IMR-90 (cell line): Measurements from ENCODE around the gene FAT2. TPM values are rescaled to one million over a fixed set of nuclear protein-coding genes. Genes with fewer than 3 reads are reported as not detected.

ENCODE experiments used
- ATAC-seq: fragments of 200-7000 bp; cut with Tn5 transposase; 2 replicates; pipeline ENCODE4 v1.9.1; 2020; ENCODE audit warnings: low read depth, mild to moderate bottlenecking, moderate library complexity
- BruUV-seq: library from RNA; stranded (reverse); fragments of 400-500 nt; replicated peaks from 2 replicates; lab custom pipeline; 2021; lab: Mats Ljungman, UMichigan
- CTCF ChIA-PET: fragments of 300-600 bp; formaldehyde crosslinking; extraction: SDS; loops from one replicate; lab custom pipeline; 2021; ENCODE audit warnings: antibody characterized with exemption; lab: Yijun Ruan, JAX
- POLR2A ChIA-PET: fragments of 300-600 bp; sonication (Branson Sonifier 250); formaldehyde crosslinking; loops from one replicate; lab custom pipeline; 2022; ENCODE audit warnings: antibody characterized with exemption; ENCODE audit not compliant: unreplicated experiment; lab: Charles Lee
- DNase-seq: peaks from one replicate; pipeline ENCODE4 v3.0.0; 2013
- H2AFZ ChIP-seq: replicated peaks from 2 replicates; pipeline ENCODE3; 2013; ENCODE audit warnings: low read length, mild to moderate bottlenecking; ENCODE audit not compliant: poor library complexity
- H2AK5ac ChIP-seq: 2 replicates; pipeline ENCODE4 v1.6.1; 2013; ENCODE audit warnings: low read depth, low read length, inconsistent platforms
- H2AK9ac ChIP-seq: replicated peaks from 2 replicates; pipeline ENCODE3; 2013; ENCODE audit warnings: mild to moderate bottlenecking, low read depth, low read length, moderate library complexity; ENCODE audit not compliant: poor library complexity
- H2BK120ac ChIP-seq: 2 replicates; pipeline ENCODE4 v1.6.1; 2013; ENCODE audit warnings: low read depth, low read length, inconsistent platforms
- H2BK15ac ChIP-seq: 3 replicates; pipeline ENCODE4 v1.6.1; 2013; ENCODE audit warnings: low read depth, low read length, inconsistent platforms
- H2BK20ac ChIP-seq: 2 replicates; pipeline ENCODE4 v1.6.1; 2013; ENCODE audit warnings: low read depth, mild to moderate bottlenecking, inconsistent platforms, low read length, moderate library complexity
- H2BK5ac ChIP-seq: 2 replicates; pipeline ENCODE4 v1.6.1; 2013; ENCODE audit warnings: mild to moderate bottlenecking, low read depth, low read length, inconsistent platforms; ENCODE audit not compliant: poor library complexity, severe bottlenecking
- H3K14ac ChIP-seq: replicated peaks from 2 replicates; pipeline ENCODE4 v1.6.1; 2013; ENCODE audit warnings: low read depth, low read length, inconsistent platforms
- H3K18ac ChIP-seq: 2 replicates; pipeline ENCODE4 v1.6.1; 2013; ENCODE audit warnings: low read depth, low read length, control low read depth
- H3K23ac ChIP-seq: 2 replicates; pipeline ENCODE4 v1.6.1; 2013; ENCODE audit warnings: low read depth, low read length, inconsistent platforms
- H3K27ac ChIP-seq: 2 replicates; pipeline ENCODE4 v1.5.1; 2013; ENCODE audit warnings: mild to moderate bottlenecking, control low read depth, low read length; ENCODE audit not compliant: insufficient read depth
- H3K27me3 ChIP-seq: 2 replicates; pipeline ENCODE4 v1.6.1; 2013; ENCODE audit warnings: low read length; ENCODE audit not compliant: control insufficient read depth, insufficient read depth
- H3K36me3 ChIP-seq: 2 replicates; pipeline ENCODE4 v1.6.1; 2013; ENCODE audit warnings: low read length, mixed read lengths; ENCODE audit not compliant: control insufficient read depth, insufficient read depth
- H3K4ac ChIP-seq: 2 replicates; pipeline ENCODE4 v1.6.1; 2013; ENCODE audit warnings: low read depth, low read length, inconsistent platforms
- H3K4me1 ChIP-seq: 2 replicates; pipeline ENCODE4 v1.6.1; 2013; ENCODE audit warnings: low read length, mixed read lengths; ENCODE audit not compliant: control insufficient read depth, insufficient read depth
- H3K4me2 ChIP-seq: 2 replicates; pipeline ENCODE4 v1.6.1; 2013; ENCODE audit warnings: low read depth, mild to moderate bottlenecking, control low read depth, low read length, moderate library complexity
- H3K4me3 ChIP-seq: 2 replicates; pipeline ENCODE4 v1.5.1; 2013; ENCODE audit warnings: low read depth, mild to moderate bottlenecking, control low read depth, low read length, moderate library complexity; ENCODE audit not compliant: insufficient read depth
- H3K56ac ChIP-seq: 2 replicates; pipeline ENCODE4 v1.6.1; 2013; ENCODE audit warnings: low read length, inconsistent platforms; ENCODE audit not compliant: insufficient read depth; ENCODE audit errors: extremely low read depth
- H3K79me1 ChIP-seq, 2 experiments: 2 replicates each; pipeline ENCODE4 v1.6.1; 2013; ENCODE audit warnings: low read length in 2 of 2, inconsistent platforms in 1 of 2, low read depth in 1 of 2
- H3K9ac ChIP-seq: 2 replicates; pipeline ENCODE4 v1.6.1; 2013; ENCODE audit warnings: low read depth, low read length, control low read depth
- H3K9me1 ChIP-seq: 2 replicates; pipeline ENCODE4 v1.6.1; 2013; ENCODE audit warnings: low read length, inconsistent platforms; ENCODE audit not compliant: insufficient read depth
- H3K9me3 ChIP-seq: 2 replicates; pipeline ENCODE4 v1.6.1; 2013; ENCODE audit warnings: low read length; ENCODE audit not compliant: control insufficient read depth, insufficient read depth
- H4K20me1 ChIP-seq: 2 replicates; pipeline ENCODE4 v1.6.1; 2013; ENCODE audit warnings: low read length, inconsistent platforms; ENCODE audit not compliant: insufficient read depth
- H4K5ac ChIP-seq: 2 replicates; pipeline ENCODE4 v1.6.1; 2013; ENCODE audit warnings: mild to moderate bottlenecking, low read depth, low read length, control low read depth
- H4K8ac ChIP-seq, 2 experiments: 2 replicates each; pipeline ENCODE4 v1.6.1; 2013; ENCODE audit warnings: low read depth in 2 of 2, low read length in 2 of 2, control low read depth in 1 of 2, inconsistent platforms in 1 of 2
- H4K91ac ChIP-seq: 2 replicates; pipeline ENCODE4 v1.6.1; 2013; ENCODE audit warnings: low read depth, low read length, inconsistent platforms; ENCODE audit not compliant: insufficient read depth
- BHLHE40 ChIP-seq: fragments of 150-350 bp; IDR thresholded peaks from 2 replicates; pipeline ENCODE4 v1.6.1; 2016; ENCODE audit warnings: mild to moderate bottlenecking, low read depth, low read length
- CEBPB ChIP-seq: IDR thresholded peaks from 2 replicates; pipeline ENCODE4 v1.6.1; 2012; ENCODE audit warnings: low read depth, low read length, improper control_type of control experiment
- ELK1 ChIP-seq: fragments of 150-350 bp; IDR thresholded peaks from 2 replicates; pipeline ENCODE4 v1.6.1; 2016; ENCODE audit warnings: low read depth, mild to moderate bottlenecking, low read length, moderate library complexity, borderline replicate concordance
- MAFK ChIP-seq: IDR thresholded peaks from 2 replicates; pipeline ENCODE4 v1.6.1; 2012; ENCODE audit warnings: low read depth, low read length, improper control_type of control experiment
- MXI1 ChIP-seq: IDR thresholded peaks from 2 replicates; pipeline ENCODE4 v1.6.1; 2012; ENCODE audit warnings: low read depth, mild to moderate bottlenecking, low read length, moderate library complexity, borderline replicate concordance
- NFE2L2 ChIP-seq: fragments of 150-350 bp; IDR thresholded peaks from 2 replicates; pipeline ENCODE4 v1.6.1; 2016; ENCODE audit warnings: low read depth, mild to moderate bottlenecking, low read length
- POLR2A ChIP-seq: IDR thresholded peaks from 2 replicates; pipeline ENCODE4 v1.6.1; 2012; ENCODE audit warnings: mild to moderate bottlenecking, low read depth, low read length
- RAD21 ChIP-seq: IDR thresholded peaks from 2 replicates; pipeline ENCODE4 v1.6.1; 2012; ENCODE audit warnings: low read length, improper control_type of control experiment
- RCOR1 ChIP-seq: IDR thresholded peaks from 2 replicates; pipeline ENCODE4 v1.6.1; 2012; ENCODE audit warnings: mild to moderate bottlenecking, low read length, improper control_type of control experiment; ENCODE audit not compliant: insufficient replicate concordance
- SMC3 ChIP-seq: fragments of 150-350 bp; IDR thresholded peaks from 2 replicates; pipeline ENCODE4 v1.6.1; 2016; ENCODE audit warnings: low read depth, mild to moderate bottlenecking, antibody characterized with exemption, low read length, moderate library complexity
- WGBS, 2 experiments: methylation state at CpG; one replicate each; pipeline versions ENCODE4 v1.1.5 to v1.1.7; 2013; ENCODE audit warnings: missing lambda C conversion rate in 2 of 2; ENCODE audit not compliant: insufficient read length in 1 of 2; ENCODE audit errors: extremely low coverage in 2 of 2; 5-methylcytosine and 5-hydroxymethylcytosine counted together
- dilution Hi-C: fragments of 300-500 bp; cut with HindIII; formaldehyde crosslinking; loops from one replicate; pipeline ENCODE4 v1.14.3; 2018; ENCODE audit warnings: low sequenced_read_pairs; ENCODE audit not compliant: unreplicated experiment
- in situ Hi-C: fragments of 300-500 bp; cut with MboI; formaldehyde crosslinking; loops from 3 replicates; pipeline ENCODE4 v1.14.3; 2019; ENCODE audit warnings: low sequenced_read_pairs, inconsistent platforms, mixed read lengths
- intact Hi-C: fragments of 100-400 bp; cut with micrococcal nuclease; formaldehyde crosslinking; loops from 2 replicates; pipeline ENCODE4 v1.10.0; 2022
- polyA plus RNA-seq, 3 experiments: library from polyadenylated mRNA; depleted of rRNA; stranded (reverse); fragments of >200 nt; gene quantifications; 2 replicates each; pipeline ENCODE4 v1.2.3, GENCODE V29; 2012; ENCODE audit warnings: low replicate concordance in 1 of 3
- total RNA-seq: library from RNA; depleted of rRNA; stranded (reverse); fragments of >200 nt; gene quantifications from 2 replicates; pipeline ENCODE4 v1.2.3, GENCODE V29; 2012

The FAT2 gene
- total and polyA plus RNA-seq, 2 of the 4 experiments (the other 2 are of a cell fraction): under 0.01 to 0.03 TPM

DNA sequence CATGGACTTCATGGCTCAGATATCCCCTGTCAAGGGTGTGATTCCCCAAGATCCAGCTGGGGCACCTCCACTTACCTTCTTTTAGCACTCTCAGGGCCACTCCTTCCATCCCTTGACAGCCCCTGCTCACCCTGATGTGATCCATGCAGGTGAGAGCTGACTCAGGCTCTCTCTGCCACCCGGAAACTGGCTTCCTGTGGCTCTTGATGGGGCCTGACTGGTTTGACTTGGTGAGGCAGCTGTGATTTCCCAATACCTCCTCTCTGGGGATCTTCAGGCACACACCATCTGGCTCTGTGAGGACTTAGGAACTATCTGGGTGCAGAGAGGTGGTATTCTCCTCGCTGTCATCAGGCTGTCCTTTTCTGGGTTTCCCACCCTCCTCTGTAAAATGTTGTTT is 7.9 kb upstream of the FAT2 start:
- no peak for ATAC-seq
- CTCF ChIA-PET: no interaction called here

More for the DNA sequence above, 7.9 kb upstream of the FAT2 start:
- Histone ChIP-seq H2BK15ac (no peak overlapping the region), H3K4me3 (no peak overlapping the region), H3K4me1 (no peaks in the 10 kb centered on the region), H3K27ac (no peak overlapping the region), H3K23ac (no peak overlapping the region), H2AFZ (no peak overlapping the region), H4K8ac (no peak overlapping the region), H2AK9ac (no peak overlapping the region), H3K14ac (no peak overlapping the region), H3K9me3 (no peaks in the 10 kb centered on the region), H3K79me1 (no peaks in the 10 kb centered on the region), H3K4ac (no peak overlapping the region), H3K9me1 (no peaks in the 10 kb centered on the region), H3K27me3 (peaks cover 3% of the 10 kb centered on the region; the same call in 1 of the 2 replicates), H4K20me1 (no peaks in the 10 kb centered on the region), H3K36me3 (no peaks in the 10 kb centered on the region), H2AK5ac (no peak overlapping the region), H3K56ac (no peak overlapping the region), H4K5ac (no peak overlapping the region), H4K91ac (no peak overlapping the region), H2BK20ac (no peak overlapping the region), H3K4me2 (no peak overlapping the region), H3K9ac (no peak overlapping the region), H3K18ac (no peak overlapping the region), H2BK120ac (no peak overlapping the region), H2BK5ac (no peak overlapping the region)
- dilution Hi-C loops (no loop called here), in situ Hi-C loops (no loop called here), intact Hi-C loops (no loop called here)
- BruUV-seq: no TSS peak
- no peak for DNase-seq
- TF ChIP-seq POLR2A (no peak), RCOR1 (no peak), RAD21 (no peak), ELK1 (no peak), MXI1 (no peak), BHLHE40 (no peak), MAFK (no peak), NFE2L2 (no peak), SMC3 (no peak), CEBPB (no peak)
- no CpG with 5 or more reads among the region's 2 CpGs for WGBS, 2 experiments
- POLR2A ChIA-PET: no interaction called here
